D341Med (cell line): ENCODE measurements around the gene LAPTM4A.
A peak's percentile ranks its signal among the peaks of the same experiment; 100 is the strongest.
"Not testable (repeated sequence)": the region's sequence is repeated elsewhere in the genome, so short reads cannot be mapped to it uniquely, and the experiment has no call there.

Experiments used
- DNase-seq: peaks from one replicate; pipeline ENCODE4 v3.0.0; 2012; ENCODE audit warnings: low spot score

The LAPTM4A gene

GRCh38 chr2:20076757-20077156, 25.3 kb upstream of the LAPTM4A start:
- DNase-seq = no peak

GRCh38 chr2:20074901-20075300, 23.5 kb upstream of the LAPTM4A start:
- DNase-seq = no peak

GRCh38 chr2:20074046-20074648, 22.7 kb upstream of the LAPTM4A start:
- DNase-seq = not testable (repeated sequence)

GRCh38 chr2:20073460-20073859, 22.0 kb upstream of the LAPTM4A start:
- DNase-seq = no peak

DNA sequence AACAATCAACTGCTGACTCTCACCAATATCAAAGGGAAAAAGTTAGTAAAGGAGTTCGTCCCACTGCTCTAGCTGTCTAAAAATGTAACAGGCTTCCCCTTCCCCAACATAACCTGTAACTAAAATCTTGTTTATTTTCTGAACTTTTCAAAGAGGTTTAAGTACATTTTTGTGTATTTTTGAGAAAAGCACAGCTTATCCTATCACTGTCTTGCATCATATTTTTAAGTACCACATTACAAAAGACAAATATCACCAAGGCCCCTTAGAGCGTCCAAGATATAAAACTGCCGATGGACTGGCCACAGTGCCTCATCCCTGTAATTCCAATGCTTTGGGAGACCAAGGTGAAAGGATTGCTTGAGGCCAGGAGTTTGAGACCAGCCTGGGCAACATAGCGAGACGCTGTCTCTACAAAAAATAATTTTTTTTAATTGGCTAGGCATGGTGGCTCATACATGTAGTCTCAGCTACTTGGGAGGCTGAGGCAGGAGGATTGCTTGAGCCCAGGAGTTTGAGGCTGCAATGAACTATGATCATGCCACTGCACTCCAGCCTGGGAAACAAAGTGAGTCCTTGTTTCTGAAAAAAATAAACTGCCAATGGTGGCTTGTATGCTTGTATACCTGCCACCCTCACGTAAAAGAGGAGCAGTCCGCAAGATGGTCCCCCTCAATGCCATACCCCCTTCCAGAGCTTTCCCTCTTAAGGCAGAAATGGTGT, 21.2 kb upstream of the LAPTM4A start:
- no peak for DNase-seq

DNA sequence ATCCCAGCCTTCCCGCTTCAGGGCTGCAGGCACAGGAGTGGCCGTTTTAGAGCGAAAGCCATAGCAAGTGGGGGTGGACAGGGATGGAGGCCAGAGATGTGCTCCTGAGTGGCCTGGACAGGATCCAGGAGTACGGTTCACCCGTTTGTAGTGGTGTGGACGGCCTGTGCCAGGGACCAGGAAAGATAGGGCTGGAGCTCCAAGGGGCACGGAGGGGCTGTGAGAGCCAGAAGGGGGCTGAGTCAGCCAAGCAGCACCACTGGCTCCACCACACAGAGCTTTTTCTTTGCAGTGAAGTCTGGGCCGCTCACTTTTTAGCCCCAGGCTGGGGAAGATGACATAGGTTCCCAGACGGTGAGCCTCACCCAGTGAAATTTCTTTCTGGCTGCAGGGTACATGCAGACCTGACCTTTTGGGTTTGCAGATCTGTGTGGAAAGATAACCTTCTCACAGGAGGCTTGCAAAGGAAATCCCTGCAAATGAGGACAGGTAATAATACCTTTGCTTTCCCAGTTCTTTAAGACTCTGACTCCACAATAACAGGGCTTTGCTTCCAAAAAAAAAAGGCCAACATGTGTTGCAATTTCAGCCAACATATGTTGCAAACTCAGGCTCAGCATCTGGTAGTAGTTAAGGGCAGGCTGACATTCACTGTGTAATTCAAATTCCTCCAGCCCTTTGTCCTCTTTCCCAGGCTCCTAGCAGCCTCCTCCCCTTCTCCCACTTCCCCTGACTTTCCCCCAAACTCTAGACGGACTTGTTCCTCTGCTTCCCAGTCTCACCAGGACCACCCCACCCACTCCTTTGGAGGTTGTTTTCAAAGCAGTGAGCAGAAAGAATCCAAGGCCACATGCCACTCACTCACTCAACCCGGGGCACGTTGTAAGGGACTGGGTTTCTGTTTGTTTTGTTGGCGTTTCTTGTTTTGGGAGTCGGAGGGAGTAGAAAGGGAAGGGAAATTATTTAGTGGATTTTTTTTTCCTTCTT, 20.3 kb upstream of the LAPTM4A start:
- no peak for DNase-seq

DNA sequence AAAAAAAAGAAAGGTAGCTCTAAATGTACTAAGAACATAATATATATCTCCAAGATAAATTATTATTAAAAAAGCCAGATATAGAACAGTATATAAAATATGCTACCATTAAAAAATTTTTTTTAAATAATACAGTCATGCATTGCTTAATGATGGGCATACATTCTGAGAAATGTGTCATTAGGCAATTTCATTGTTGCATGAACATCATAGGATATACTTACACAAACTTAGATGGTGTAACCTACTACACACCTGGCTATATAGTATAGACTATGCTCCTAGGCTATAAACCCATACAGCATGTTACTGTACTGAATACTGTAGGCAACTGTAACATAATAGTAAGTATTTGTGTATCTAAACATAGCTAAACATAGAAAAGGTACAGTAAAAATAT, 18.3 kb upstream of the LAPTM4A start:
- DNase-seq = no peak

DNA sequence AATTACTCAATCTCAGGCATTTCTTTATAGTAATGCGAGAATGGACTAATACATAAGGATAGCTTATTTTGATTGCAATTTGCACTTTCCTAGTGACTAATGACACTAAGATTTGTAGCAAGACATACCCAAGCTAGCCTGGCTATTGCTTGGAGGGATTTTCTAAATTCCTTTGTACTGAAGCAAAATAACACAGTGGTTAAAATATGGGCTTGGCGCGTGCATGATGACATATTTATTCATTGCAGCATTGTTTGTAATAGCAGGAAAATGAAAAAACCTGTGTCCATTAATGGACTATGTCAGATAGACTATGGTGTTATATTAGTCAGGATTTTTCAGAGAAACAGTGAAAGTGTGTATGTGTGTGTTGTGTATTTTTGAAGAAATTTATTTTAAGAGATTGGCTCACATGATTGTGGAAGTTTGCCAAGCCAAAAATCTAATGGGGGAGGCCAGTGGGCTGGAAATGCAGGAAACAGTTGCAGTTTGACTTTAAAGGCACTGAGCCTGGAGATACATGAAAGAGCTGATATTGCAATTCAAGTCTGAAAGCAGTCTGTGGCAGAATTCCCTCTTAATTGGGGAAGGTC, 16.7 kb upstream of the LAPTM4A start:
- DNase-seq = no peak

DNA sequence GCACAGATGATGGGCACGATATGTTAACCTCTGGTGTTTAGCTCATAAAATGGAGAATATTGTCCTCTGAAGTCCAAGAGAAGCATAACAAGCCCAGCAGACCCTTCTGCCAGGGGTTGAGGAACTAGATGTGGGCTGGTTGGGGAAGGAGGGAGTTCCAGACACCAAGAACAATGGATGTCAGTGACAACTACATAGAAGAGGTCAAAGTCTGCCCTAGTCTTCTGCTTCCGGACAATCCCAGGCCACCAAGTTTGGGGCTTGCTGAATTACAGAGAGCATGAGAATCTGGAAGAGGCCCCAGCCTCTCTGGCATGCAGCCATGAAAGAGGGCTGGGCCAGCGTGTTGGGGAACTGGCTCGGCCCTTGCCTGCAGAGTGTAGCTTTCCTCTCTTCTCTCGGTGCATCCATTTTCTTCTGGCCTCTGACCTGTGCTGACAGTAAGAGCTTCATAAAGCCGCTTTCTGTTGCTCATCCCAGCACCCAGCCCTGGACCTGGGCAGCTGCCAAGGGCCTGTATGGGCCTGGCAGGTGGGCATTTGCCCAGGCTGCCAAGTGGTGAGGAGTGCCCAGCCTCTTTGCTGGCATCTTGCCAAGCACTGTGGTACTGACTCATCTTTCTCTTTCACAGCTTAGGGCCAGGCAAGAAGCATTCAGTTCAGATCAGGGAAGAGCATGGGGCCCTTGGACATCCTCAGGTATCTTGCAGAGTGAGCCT, 14.6 kb upstream of the LAPTM4A start:
- DNase-seq = no peak

DNA sequence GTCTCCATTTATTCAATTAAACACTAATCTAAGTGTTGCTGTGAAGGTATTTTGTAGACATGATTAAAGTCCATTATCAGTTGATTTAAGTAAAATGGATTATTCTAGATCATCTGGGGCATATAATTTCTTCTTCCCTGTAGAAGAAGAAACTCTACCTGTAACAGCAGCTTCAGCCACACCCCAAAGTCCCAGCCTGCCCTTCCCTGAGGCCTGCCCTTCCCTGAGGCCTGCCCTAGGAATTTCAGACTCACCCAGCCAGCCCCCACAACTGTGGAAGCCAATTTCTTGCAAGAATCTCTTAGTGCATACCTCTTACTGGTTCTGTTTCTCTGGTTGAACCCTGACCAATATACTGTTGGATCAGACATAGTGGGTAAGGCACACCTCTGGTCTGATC, 13.4 kb upstream of the LAPTM4A start:
- DNase-seq = no peak

- no peak for DNase-seq
These were observed 13.0 kb upstream of the LAPTM4A start for GRCh38 chr2:20064421-20064820.

- DNase-seq = no peak
These were observed 11.5 kb upstream of the LAPTM4A start for GRCh38 chr2:20062615-20063545.

DNA sequence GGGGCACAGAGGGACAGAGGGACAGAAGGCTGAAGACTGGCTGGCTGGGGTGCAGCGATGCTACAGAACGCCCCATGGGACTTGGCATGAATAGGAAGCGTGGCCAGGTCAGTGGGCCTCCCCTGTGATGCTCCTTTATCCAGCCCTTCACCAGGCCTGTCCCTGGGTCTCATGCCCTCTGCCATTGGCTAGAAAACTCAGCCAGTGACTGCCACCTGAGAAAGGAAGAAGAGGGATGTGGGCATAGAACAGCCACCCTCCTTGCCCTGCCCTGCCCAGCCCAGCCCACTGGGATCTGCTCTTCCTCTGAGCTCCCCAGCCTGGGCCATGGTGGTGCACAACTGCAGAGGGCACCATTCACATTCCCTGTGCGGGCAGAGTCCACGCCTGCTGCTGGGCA, 10.5 kb upstream of the LAPTM4A start:
- no peak for DNase-seq

DNA sequence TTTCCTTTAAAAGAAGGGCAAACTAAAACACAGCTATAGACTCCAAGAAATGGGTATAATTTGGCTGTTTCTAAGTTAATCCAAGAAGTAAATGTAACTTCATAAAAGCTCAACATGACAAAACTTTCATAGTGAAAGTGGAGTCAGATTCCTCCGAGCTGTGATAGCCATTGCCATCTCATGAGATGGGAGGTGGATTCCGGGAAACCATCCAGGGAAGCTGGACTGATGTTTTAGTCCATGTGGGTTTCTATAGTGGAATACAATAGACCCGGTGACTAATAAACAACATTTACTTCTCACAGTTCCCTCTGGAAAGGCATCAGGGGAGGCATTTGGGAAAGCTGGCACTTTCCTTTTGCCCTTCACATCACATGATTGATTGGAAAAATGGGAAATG, 10.0 kb upstream of the LAPTM4A start:
- no peak for DNase-seq

GRCh38 chr2:20060106-20060505, 8.7 kb upstream of the LAPTM4A start:
- no peak for DNase-seq

GRCh38 chr2:20057268-20057667, 5.8 kb upstream of the LAPTM4A start:
- no peak for DNase-seq

- DNase-seq = no peak
These were observed 3.5 kb upstream of the LAPTM4A start for GRCh38 chr2:20054931-20055330.

DNA sequence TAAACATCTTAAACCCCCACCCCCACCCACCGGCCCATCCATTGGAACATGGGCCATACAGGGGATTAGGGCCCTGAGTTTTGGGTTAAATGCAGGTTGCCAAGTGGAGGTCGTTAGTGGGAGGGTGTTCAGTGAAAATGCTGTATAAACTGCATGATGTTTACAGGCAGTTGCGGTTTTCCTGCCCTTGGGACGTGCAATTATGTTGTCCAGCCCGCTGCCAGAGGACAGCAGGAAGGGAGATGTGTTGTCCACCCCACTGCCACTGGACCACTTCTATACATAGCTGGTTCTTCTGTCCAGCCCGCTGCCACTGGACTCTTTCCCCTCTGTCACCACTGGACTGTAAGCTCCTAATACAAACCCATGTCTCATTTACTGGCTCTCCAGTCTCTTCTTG, 2.7 kb upstream of the LAPTM4A start:
- no peak for DNase-seq

GRCh38 chr2:20052861-20053281, 1.4 kb upstream of the LAPTM4A start:
- peak; percentile 57 for DNase-seq

DNA sequence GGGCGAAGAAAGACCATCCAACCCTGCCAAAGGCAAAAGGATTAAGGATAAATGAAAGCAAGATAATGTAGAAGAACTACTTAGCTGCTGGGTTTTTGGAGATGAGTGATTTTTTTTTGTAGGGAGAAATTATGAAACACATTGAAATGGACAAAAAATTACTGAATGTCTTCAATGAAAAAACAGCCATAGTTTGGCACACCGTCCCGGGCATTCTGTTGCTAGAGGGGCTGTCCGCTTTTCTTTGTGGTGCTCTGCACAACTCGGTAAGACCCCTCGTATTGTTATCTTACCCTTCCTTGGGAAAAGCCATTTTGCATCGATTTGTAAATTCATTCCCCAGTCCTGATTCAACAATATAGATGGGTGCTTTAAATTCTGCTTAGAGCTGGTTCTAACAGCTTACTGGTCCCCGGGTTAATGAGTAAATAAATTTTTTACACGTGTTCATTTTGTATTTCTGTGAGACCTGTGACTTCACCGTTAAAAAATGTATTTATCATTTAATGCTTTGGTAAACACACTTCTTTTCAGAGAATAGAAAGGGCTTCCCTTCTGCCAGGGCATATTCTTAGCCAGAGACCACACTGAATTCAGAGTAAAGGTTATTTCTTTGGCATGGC, 912 bp upstream of the LAPTM4A start:
- no peak for DNase-seq
